Measurements from ENCODE around the gene TACC3.

DNA sequence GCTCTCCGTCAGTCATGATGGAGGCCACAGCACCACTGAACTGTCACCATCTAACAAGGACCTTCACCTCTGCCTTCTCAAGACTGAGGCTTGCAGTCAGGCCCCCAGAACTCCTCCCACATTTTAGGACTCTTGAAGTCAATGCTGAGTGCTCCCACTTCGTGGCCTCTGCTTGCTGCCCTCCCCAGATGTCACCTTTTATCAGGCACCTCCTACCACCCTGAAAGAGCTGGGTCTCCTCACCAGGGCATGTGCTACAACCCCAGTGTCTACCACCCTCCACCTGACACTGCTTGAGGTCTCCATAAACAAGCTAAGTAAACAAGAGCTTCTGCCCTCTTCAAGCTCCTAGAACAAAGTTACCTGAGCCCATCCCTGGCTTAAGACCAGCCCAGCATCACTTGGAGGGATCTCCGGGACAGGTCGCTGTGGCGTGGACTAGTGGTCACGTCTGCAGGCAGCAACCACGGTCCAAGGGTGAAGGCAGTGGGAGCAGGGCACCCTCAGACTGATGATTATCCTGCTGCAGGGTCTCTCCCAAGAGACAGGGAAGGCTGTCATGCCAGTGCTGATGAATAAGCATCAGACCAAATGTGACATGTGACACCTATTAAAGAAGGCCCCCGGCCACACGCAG lies 29.5 kb upstream of the TACC3 start:
- no peak for TF ChIP-seq CREB1 (IDR thresholded peaks at IDR 0.05; ENCODE audit: low read depth)
- TF ChIP-seq FOXM1 (IDR thresholded peaks at IDR 0.05; ENCODE audit: borderline replicate concordance, low read depth) = no peak
